ENCODE data around the gene MCM5. TPM values are rescaled to one million over a fixed set of nuclear protein-coding genes. Genes with fewer than 3 reads are reported as not detected.

MCM5 gene
- total RNA-seq, 1 donor: 21.3 TPM

DNA sequence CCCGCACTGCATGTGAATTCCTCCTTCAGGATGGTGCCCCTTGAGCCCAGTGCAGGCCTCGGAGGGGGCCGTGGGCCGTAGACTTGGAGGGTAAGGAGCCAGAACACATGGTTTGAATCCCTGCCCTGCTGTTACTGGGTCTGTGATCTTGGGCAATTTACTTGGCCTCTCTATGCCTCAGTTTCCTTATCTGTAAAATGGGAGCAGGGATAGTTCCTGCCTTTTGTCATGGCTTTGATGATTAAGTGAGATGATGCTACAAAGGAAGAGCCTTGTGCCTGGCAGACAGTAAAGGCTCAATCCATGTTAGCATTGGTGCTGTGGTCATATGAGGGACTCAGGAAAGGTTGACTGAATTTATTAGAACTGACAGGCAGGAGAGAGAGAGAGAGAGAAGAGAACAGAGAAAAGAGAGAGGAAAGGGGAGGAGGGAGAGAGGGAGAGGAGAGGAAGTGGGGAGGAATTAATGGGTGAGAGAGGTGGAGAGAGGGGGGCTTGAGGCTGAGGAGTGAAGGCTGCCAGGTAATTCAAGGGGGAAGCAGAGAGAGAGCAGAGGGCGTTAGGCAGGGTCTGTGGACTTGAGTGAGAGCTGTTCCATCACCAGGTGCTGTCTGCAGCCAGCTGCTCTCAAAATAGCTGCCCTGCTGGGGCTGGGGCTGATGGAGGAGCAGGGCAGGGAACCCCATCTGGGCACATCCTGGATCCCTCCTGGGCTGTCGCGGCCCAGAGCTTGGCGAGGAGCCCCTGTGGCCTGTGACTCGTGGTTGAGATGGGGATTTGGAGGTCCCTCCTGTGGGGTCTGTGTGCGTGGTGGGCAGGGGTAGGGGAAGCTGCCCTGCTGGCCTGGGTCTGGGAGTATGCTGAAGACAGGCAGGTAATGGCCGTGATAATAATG is 44.1 kb downstream of the MCM5 start:
- H3K9me3 ChIP-seq (ENCODE audit: low read depth, low read length): no peaks in the 10 kb centered on the region
- no peaks in the 10 kb centered on the region for H3K4me1 ChIP-seq (ENCODE audit: insufficient read depth, low read length)
- H3K4me3 ChIP-seq (ENCODE audit: low read length): no peak overlapping the region
- no peaks in the 10 kb centered on the region for H3K27me3 ChIP-seq (ENCODE audit: insufficient read depth, low read length)

DNA sequence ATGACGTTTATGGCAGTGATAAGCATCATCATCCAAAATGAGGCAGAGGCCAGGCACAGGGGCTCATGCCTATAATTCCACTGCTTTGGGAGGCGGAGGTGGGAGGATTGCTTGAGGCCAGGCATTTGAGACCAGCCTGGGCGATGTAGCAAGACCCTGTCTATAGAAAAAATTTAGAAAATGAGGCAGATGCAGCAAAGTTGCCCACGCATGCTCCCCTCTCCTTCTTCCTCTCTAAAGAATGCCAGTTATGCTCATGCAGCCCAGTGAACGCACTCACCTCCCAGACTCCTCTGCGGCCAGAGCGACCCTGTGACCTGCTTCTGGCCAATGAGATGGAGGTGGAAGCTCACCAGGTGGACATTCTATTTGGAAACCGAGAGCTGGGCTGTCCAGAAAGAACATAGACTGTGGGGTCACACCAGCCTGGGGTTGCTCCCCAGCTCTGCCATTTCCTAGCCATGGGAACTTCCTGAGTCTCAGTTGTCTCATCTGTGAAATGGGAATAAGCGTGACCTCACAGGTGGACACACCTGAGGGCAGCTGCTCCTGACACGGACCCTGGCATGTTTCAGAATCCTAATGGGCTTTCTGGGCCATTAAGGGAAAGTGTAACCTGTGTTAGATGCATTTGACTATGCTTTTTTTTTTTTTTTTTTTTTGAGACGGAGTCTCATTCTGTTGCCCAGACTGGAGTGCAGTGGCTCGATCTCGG is 44.9 kb downstream of the MCM5 start:
- Histone ChIP-seq H3K27me3 (ENCODE audit: insufficient read depth, low read length) (no peaks in the 10 kb centered on the region), H3K9me3 (ENCODE audit: low read depth, low read length) (no peaks in the 10 kb centered on the region), H3K4me3 (ENCODE audit: low read length) (no peak overlapping the region)

DNA sequence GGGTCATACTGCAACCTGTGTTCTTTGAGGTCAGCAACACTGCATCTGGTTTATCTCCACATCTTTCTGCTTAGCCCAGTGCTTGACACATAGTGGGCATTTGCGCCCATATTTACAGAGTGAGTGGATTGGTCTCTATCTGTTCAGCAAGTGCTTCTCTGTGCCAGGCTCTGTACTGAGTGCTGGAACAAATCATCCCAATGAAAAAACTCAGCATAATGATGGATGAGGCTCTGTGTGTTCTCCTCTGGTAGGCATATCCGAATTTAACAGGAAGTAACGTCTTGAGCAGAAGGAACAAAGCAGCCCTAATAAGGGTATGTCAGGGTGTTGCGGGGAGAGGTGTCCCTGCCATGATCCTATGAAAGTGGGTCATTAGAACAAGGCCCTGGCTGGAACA is 46.0 kb downstream of the MCM5 start:
- Histone ChIP-seq H3K9me3 (ENCODE audit: low read depth, low read length) (no peaks in the 10 kb centered on the region), H3K27me3 (ENCODE audit: insufficient read depth, low read length) (no peaks in the 10 kb centered on the region), H3K4me3 (ENCODE audit: low read length) (no peak overlapping the region), H3K4me1 (ENCODE audit: insufficient read depth, low read length) (no peaks in the 10 kb centered on the region)

More for the DNA sequence above, 44.9 kb downstream of the MCM5 start:
- H3K4me1 ChIP-seq (ENCODE audit: insufficient read depth, low read length): no peaks in the 10 kb centered on the region

DNA sequence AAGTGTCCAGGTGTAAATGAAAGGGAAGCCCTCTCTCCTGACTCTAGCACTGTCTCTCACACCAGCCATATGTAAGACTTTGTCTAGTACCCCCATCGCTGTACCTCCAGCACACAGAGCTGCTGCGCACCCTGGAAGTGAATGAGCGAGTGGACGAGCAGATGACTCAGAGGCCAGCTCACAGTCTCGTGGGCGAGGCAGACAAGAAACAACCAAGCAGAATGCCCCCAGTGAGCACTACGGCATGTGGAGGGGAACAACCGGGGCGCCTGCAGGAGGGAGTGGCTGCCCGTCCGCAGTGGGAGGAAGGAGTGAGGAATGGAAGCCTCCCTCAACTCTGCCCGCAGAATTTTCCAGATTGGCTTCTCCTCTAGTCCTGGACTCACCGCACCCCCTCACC is 46.4 kb downstream of the MCM5 start:
- H3K9me3 ChIP-seq (ENCODE audit: low read depth, low read length): no peaks in the 10 kb centered on the region
- no peaks in the 10 kb centered on the region for H3K4me1 ChIP-seq (ENCODE audit: insufficient read depth, low read length)
- no peak overlapping the region for H3K4me3 ChIP-seq (ENCODE audit: low read length)
- no peaks in the 10 kb centered on the region for H3K27me3 ChIP-seq (ENCODE audit: insufficient read depth, low read length)

DNA sequence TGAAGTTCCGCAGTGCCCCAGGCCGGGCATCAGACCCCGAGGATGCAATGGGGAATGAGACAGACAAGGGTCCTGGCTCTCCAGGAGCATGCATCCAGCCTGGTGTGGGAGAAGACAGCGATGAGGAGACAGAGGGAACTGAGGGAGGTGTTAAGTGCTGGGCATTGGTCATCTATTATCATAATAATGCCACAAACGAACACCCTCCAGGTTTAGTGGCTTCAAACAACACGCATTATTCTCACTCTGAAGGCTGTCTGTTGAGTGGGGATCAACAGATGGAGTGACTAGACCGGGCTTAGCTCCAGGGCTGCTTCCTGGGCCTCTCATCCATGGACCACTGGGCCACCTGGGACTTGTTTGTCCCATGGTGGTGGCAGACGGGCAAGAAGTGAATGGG is 48.6 kb downstream of the MCM5 start:
- Histone ChIP-seq H3K9me3 (ENCODE audit: low read depth, low read length) (no peaks in the 10 kb centered on the region), H3K27me3 (ENCODE audit: insufficient read depth, low read length) (no peaks in the 10 kb centered on the region)

DNA sequence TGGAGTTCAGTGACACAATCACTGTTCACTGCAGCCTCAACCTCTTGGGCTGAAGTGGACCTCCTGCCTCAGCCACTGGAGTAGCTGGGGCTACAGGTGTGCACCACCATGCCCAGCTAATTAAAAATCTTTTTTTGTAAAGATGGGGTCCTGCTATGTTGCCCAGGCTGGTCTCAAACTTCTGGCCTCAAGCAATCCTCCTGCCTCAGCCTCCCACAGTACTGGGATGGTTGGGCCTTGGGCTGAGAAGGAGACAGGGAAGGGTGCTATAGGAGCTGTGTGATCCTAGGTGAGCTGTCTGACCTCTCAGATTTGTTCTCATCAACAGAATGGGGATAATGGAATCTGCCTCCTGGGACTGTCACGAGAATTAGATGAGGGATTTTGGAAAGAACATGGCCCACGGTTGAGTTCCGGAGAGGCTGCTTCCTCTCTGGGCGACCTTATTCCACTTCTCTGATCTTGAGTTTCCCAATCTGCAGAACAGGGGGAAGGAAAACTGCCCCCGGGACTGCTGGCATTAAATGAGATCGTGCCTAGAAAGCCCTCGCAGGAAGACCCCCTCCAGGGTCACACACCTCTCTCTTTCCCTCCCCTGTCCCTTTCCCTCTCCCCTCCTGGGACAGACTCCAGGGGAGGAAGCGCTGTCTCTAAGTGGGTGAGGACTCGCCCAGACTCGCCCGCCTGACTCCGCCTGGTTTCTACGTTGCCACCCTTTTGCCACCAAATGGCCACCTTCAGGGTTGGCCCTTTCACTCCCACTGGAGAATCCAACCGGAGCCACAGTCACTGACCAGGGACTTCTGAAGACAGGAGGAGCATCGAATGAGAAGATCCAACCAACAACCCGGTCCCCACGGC is 50.1 kb downstream of the MCM5 start:
- Histone ChIP-seq H3K4me1 (ENCODE audit: insufficient read depth, low read length) (no peaks in the 10 kb centered on the region), H3K4me3 (ENCODE audit: low read length) (no peak overlapping the region), H3K9me3 (ENCODE audit: low read depth, low read length) (no peaks in the 10 kb centered on the region)

More for the DNA sequence above, 48.6 kb downstream of the MCM5 start:
- no peak overlapping the region for H3K4me3 ChIP-seq (ENCODE audit: low read length)
- no peaks in the 10 kb centered on the region for H3K4me1 ChIP-seq (ENCODE audit: insufficient read depth, low read length)

DNA sequence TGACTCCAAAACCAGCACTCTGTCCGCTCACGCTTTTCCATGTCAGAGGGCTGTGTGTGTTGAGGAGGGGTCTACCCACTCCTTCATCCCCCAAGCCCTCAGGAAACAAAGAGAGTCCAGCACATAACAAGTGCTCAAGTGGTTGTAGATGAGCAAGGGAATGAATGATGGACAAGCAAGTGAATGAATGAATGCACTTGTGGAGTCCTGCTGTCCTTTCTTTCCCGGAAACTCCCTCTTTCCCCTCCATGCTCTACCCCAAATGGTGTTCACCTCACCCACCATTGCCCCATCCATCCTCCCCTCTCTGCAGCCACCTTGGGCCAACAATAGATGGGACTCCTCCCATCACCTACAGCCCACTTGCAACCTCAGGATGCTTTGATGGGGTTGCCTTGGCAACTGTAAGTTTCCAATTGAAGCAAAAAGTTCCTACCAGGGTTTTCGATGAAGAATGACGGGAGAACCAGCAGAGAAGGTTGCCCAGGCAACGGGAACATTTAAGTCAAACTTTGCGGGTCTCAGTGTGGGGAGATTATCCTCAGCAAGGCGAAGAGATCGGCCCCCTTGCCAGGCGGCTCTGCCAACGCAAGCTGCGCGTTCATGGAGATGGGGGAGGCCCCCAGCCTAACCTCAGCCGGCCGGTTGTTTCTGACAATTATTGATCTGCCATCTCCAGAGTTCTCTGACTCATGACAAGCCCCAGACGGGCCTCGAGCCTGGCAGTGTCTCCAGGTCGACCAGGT is 51.1 kb downstream of the MCM5 start:
- Histone ChIP-seq H3K4me1 (ENCODE audit: insufficient read depth, low read length) (no peaks in the 10 kb centered on the region), H3K4me3 (ENCODE audit: low read length) (no peak overlapping the region), H3K9me3 (ENCODE audit: low read depth, low read length) (no peaks in the 10 kb centered on the region), H3K27me3 (ENCODE audit: insufficient read depth, low read length) (no peaks in the 10 kb centered on the region)

More for the DNA sequence above, 50.1 kb downstream of the MCM5 start:
- no peaks in the 10 kb centered on the region for H3K27me3 ChIP-seq (ENCODE audit: insufficient read depth, low read length)

DNA sequence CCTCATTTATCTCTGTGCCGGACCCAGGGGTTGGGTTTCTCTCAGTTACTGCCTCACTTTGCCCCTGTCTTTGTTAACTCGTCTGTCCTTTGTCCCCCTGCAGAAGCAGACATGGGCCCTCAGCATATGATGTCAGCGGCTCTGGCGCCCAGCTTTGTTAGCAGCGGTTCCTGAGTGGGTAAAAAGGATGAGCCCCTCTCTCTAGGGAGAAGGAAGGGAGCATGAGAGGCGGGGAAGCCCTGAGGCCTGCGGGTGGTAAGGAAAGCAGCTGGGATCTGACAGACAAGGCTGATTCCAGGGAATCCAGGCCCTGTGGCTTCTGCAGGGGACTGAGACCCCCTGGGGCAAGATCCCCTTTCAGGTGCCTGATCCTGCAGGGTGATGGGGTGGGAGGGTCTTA is 51.7 kb downstream of the MCM5 start:
- Histone ChIP-seq H3K4me3 (ENCODE audit: low read length) (no peak overlapping the region), H3K27me3 (ENCODE audit: insufficient read depth, low read length) (no peaks in the 10 kb centered on the region), H3K4me1 (ENCODE audit: insufficient read depth, low read length) (no peaks in the 10 kb centered on the region), H3K9me3 (ENCODE audit: low read depth, low read length) (no peaks in the 10 kb centered on the region)

DNA sequence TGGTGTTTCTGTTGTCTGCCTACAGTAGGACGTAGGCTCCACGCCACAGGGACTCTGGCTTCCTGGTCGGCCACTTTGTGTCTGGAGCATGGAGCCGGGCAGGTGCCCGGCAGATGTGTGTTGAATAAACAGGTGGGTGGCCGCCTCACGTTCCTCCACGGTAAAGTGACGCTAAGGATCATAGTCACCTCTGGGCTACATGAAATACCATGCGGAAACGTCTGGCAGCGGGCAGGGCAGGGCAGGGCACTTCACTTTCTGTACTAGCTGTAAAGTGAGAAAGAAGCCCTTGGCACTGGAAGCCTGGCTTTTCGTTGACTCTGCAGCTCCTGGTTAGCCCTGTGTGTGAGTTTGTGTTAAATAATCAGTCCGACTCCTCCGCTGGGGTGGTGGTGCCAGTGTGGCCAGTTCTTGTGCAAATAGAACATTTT is 52.4 kb downstream of the MCM5 start:
- no peaks in the 10 kb centered on the region for H3K27me3 ChIP-seq (ENCODE audit: insufficient read depth, low read length)

DNA sequence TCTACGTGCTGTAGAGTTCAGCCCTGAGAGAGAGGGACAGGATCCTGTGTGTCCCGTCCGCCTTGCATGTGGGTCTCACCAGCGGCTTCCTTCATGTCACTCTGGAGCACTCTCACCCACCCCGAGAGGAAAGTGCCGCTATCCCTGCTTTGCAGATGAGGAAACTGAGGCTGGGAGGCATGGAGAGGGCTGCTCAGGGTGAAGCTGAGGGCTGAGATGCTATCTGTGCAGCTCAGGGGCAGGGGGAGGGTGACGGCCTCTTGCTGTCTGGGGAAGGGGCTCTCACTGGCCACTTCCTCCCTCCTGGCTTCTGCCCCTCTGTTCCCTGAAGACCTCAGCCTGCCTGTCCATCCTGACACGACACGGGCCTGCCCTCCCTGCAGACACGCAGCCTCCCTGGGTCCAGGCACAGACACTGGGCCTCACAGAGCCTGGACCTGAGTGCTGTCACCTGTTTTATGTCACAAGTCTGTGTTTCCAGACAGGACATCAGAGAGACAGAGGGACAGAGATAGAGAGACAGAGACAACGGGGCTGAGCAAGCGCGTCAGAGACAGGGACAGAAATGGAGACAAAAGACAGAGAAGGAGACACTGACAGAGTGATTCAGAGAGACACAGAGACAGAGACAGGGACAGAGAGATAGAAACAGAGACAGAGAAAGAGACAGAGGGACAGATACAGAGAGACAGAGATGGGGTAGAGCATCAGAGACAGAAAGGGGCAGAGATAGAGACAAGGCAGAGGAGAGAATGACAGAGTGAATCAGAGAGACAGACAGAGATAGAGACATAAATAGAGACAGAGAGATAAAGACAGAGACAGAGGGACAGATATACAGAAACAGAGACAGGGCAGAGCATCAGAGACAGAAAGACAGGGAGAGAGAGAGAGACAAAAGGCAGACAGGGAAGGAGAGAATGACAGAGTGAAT is 53.1 kb downstream of the MCM5 start:
- Histone ChIP-seq H3K4me1 (ENCODE audit: insufficient read depth, low read length) (no peaks in the 10 kb centered on the region), H3K4me3 (ENCODE audit: low read length) (no peak overlapping the region), H3K27me3 (ENCODE audit: insufficient read depth, low read length) (no peaks in the 10 kb centered on the region), H3K9me3 (ENCODE audit: low read depth, low read length) (no peaks in the 10 kb centered on the region)

More for the DNA sequence above, 52.4 kb downstream of the MCM5 start:
- Histone ChIP-seq H3K4me3 (ENCODE audit: low read length) (no peak overlapping the region), H3K4me1 (ENCODE audit: insufficient read depth, low read length) (no peaks in the 10 kb centered on the region), H3K9me3 (ENCODE audit: low read depth, low read length) (no peaks in the 10 kb centered on the region)

DNA sequence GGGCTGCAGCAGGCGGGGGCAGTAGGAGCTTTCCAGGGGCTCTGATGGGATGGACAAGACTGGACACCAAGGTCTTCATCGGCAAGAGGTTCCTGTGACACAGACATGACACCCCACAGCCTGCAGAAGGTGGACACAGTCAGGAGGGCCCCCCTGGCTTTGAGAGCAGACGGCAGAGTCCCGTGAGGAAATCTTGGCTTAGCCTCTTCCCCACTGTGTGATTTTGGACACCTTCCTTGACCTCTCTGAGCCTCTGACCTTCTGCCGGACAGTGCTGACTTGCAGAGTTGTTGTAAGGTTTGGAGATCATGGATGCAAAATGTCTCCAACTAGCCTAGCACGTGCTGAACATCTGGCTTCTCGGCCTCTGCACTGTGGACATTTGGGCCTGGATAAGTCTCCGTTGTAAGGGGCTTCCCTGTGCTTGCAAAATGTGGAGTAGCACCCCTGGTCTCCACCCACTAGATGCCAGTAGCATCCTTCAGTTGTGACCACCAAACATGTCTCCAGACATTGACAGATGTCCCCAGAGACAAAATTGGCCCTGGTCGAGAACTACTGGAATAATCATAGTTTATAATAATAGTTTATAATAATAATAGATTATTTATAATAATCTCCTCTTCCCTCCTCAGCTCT is 54.6 kb downstream of the MCM5 start:
- Histone ChIP-seq H3K4me3 (ENCODE audit: low read length) (no peak overlapping the region), H3K4me1 (ENCODE audit: insufficient read depth, low read length) (no peaks in the 10 kb centered on the region), H3K9me3 (ENCODE audit: low read depth, low read length) (no peaks in the 10 kb centered on the region), H3K27me3 (ENCODE audit: insufficient read depth, low read length) (no peaks in the 10 kb centered on the region)

DNA sequence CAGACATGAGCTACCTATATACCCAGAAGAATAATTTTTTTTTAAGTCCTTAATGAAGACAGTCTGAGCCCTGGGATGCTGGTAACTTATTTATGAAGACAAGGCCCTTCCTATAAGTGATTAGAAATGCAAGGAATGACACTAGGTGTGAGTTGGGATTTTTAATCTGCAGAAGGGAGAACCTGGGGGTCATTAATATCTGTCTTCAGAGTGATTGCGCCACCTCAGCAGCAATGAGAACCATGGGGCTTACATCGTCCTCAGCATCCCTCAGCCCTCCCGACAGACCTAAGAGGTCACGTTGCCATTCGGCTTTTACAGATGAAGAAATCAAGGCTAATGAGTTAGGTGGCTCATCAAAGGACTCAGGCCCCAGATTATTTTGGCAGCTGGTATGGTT is 55.6 kb downstream of the MCM5 start:
- no peaks in the 10 kb centered on the region for H3K27me3 ChIP-seq (ENCODE audit: insufficient read depth, low read length)
- no peak overlapping the region for H3K4me3 ChIP-seq (ENCODE audit: low read length)
- H3K4me1 ChIP-seq (ENCODE audit: insufficient read depth, low read length): no peaks in the 10 kb centered on the region
- no peaks in the 10 kb centered on the region for H3K9me3 ChIP-seq (ENCODE audit: low read depth, low read length)

DNA sequence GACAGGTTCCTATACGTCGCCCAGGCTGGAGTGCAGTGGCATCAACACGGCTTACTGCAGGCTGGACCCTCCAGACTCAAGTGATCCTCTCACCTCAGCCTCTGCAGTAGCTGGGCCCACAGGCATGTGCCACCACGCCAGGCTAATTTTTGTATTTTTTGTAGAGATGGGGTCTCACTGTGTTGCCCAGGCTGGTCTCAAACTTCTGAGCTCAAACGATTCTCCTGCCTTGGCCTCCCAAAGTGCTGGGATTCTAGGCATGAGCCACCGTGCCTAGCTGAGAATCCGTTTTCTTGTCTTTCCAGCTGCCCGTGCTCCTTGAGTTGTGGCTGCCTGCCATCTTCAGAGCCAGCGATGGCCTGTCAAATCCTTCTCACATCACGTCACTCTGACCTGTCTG is 56.8 kb downstream of the MCM5 start:
- no peak overlapping the region for H3K4me3 ChIP-seq (ENCODE audit: low read length)
- H3K4me1 ChIP-seq (ENCODE audit: insufficient read depth, low read length): no peaks in the 10 kb centered on the region
- no peaks in the 10 kb centered on the region for H3K27me3 ChIP-seq (ENCODE audit: insufficient read depth, low read length)

More for the DNA sequence above, 56.8 kb downstream of the MCM5 start:
- no peaks in the 10 kb centered on the region for H3K9me3 ChIP-seq (ENCODE audit: low read depth, low read length)
